Keratinocyte (primary cell): ENCODE data around the gene IRF7. TPM values are rescaled to one million over a fixed set of nuclear protein-coding genes. Genes with fewer than 3 reads are reported as not detected.

Source experiments
- DNase-seq: peaks from one replicate; pipeline ENCODE4 v3.0.0-alpha.2; 2011; ENCODE audit warnings: low read depth, missing footprints, low spot score
- FAIRE-seq: peaks from 2 replicates; lab custom pipeline; 2011; peaks lifted over from hg19 to GRCh38; lab: Jason Lieb, UNC
- H2AFZ ChIP-seq: 2 replicates; pipeline ENCODE4 v1.6.0; 2012; ENCODE audit warnings: low read length, control low read depth, inconsistent platforms; ENCODE audit not compliant: control insufficient read depth
- H3K27ac ChIP-seq: 2 replicates; pipeline ENCODE4 v1.5.1; 2011; ENCODE audit warnings: low read length; ENCODE audit not compliant: control insufficient read depth, insufficient read depth
- H3K27me3 ChIP-seq: 3 replicates; pipeline ENCODE4 v1.6.0; 2011; ENCODE audit warnings: low read length; ENCODE audit not compliant: control insufficient read depth, insufficient read depth; ENCODE audit errors: extremely low read depth
- H3K36me3 ChIP-seq, 2 experiments: 2 replicates in 1 of 2; 3 replicates in 1 of 2; pipeline ENCODE4 v1.5.1; 2011; ENCODE audit warnings: low read length in 2 of 2, mild to moderate bottlenecking in 1 of 2; ENCODE audit not compliant: control insufficient read depth in 2 of 2, insufficient read depth in 2 of 2; ENCODE audit errors: extremely low read depth in 1 of 2
- H3K4me1 ChIP-seq: 3 replicates; pipeline ENCODE4 v1.5.1; 2011; ENCODE audit warnings: low read length; ENCODE audit not compliant: control insufficient read depth, insufficient read depth; ENCODE audit errors: extremely low read depth
- H3K4me2 ChIP-seq: 3 replicates; pipeline ENCODE4 v1.6.0; 2011; ENCODE audit warnings: low read depth, low read length; ENCODE audit not compliant: control insufficient read depth, insufficient read depth; ENCODE audit errors: extremely low read depth
- H3K4me3 ChIP-seq, 3 experiments: fragments of 200-600 bp in 1 of 3; sonication (generic) in 1 of 3; 2 replicates in 2 of 3; 3 replicates in 1 of 3; pipeline ENCODE4 v1.5.1; 2011 to 2016; ENCODE audit warnings: low read length in 3 of 3, mild to moderate bottlenecking in 3 of 3, control low read depth in 2 of 3, inconsistent platforms in 1 of 3, low read depth in 1 of 3, mixed read lengths in 1 of 3, mixed run types in 1 of 3, moderate library complexity in 1 of 3; ENCODE audit not compliant: control insufficient read depth in 2 of 3, insufficient read depth in 2 of 3; ENCODE audit errors: extremely low read depth in 1 of 3
- H3K79me2 ChIP-seq: 2 replicates; pipeline ENCODE4 v1.6.0; 2012; ENCODE audit warnings: low read length; ENCODE audit not compliant: control insufficient read depth, insufficient read depth
- H3K9ac ChIP-seq: 3 replicates; pipeline ENCODE4 v1.6.0; 2011; ENCODE audit warnings: low read length; ENCODE audit not compliant: control insufficient read depth, insufficient read depth; ENCODE audit errors: extremely low read depth
- H3K9me1 ChIP-seq: 3 replicates; pipeline ENCODE4 v1.6.0; 2011; ENCODE audit warnings: low read length; ENCODE audit not compliant: control insufficient read depth, insufficient read depth; ENCODE audit errors: extremely low read depth
- H3K9me3 ChIP-seq: 2 replicates; pipeline ENCODE4 v1.5.1; 2012; ENCODE audit warnings: low read depth, low read length; ENCODE audit not compliant: control insufficient read depth
- H4K20me1 ChIP-seq: 3 replicates; pipeline ENCODE4 v1.6.0; 2011; ENCODE audit warnings: low read length; ENCODE audit not compliant: control insufficient read depth, insufficient read depth; ENCODE audit errors: extremely low read depth
- EZH2 ChIP-seq: IDR thresholded peaks from one replicate; pipeline ENCODE4 v1.6.1; 2012; ENCODE audit warnings: inconsistent platforms, mild to moderate bottlenecking, low read length, moderate library complexity
- dilution Hi-C: fragments of 300-500 bp; cut with MboI; formaldehyde crosslinking; loops from one replicate; pipeline ENCODE4 v1.7.0; 2020; ENCODE audit warnings: low sequenced_read_pairs; ENCODE audit not compliant: extremely low pct_ligation_motif_present
- polyA plus RNA-seq, 5 experiments: library from polyadenylated mRNA; depleted of rRNA in 3 of 5; stranded (reverse) in 3 of 5; stranded (forward) in 1 of 5; unstranded in 1 of 5; fragments of >200 nt; gene quantifications; 1 replicate in 1 of 5; 2 replicates in 3 of 5; 3 replicates in 1 of 5; pipeline versions ENCODE4 v1.2.1 to v1.2.3, GENCODE V29; 2011 to 2012; ENCODE audit warnings: missing spikeins in 2 of 5, low read depth in 1 of 5, low replicate concordance in 1 of 5
- small RNA-seq, 3 experiments: library from RNA; depleted of rRNA; stranded (forward); fragments of <200 nt; gene quantifications; one replicate each; pipeline ENCODE3, GENCODE V24; 2012; ENCODE audit warnings: low read depth in 3 of 3, low replicate concordance in 1 of 3; ENCODE audit not compliant: insufficient read length in 3 of 3
- TF ChIP-seq, protein P1 (sequence below), 3 experiments: IDR thresholded peaks in 1 of 3; conservative IDR thresholded peaks in 1 of 3; optimal IDR thresholded peaks in 1 of 3; 2 replicates in 2 of 3; 3 replicates in 1 of 3; pipeline versions ENCODE3 to v1.5.1; 2011; ENCODE audit warnings: low read length in 3 of 3, mild to moderate bottlenecking in 3 of 3, moderate library complexity in 2 of 3, control low read depth in 1 of 3, inconsistent platforms in 1 of 3; ENCODE audit not compliant: insufficient read depth in 2 of 3; ENCODE audit errors: extremely low read depth in 1 of 3

Gene IRF7
- polyA plus RNA-seq, 1 donor (not counting 4 experiments of a cell fraction or from before 2014, with no cell fraction given), result 7.1 TPM

DNA sequence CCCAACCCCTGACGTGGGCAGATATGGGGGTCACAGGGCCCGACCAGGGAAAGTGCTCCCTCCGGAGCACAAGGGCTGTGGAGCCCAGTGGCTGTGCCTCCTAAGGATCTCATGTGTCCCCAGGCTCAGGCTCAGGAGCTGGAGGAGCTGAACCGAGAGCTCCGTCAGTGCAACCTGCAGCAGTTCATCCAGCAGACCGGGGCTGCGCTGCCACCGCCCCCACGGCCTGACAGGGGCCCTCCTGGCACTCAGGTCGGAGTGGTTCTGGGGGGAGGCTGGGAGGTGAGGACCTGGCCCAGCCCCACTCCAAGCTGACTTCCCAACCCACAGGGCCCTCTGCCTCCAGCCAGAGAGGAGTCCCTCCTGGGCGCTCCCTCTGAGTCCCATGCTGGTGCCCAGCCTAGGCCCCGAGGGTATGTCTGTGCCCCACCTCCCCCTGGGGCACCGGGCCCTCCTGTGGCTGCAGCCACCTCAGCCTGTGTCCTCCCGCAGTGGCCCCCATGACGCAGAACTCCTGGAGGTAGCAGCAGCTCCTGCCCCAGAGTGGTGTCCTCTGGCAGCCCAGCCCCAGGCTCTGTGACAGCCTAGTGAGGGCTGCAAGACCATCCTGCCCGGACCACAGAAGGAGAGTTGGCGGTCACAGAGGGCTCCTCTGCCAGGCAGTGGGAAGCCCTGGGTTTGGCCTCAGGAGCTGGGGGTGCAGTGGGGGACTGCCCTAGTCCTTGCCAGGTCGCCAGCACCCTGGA, 52.5 kb downstream of the IRF7 start:
- no peaks in the 10 kb centered on the region for H3K9me3 ChIP-seq
- H3K36me3 ChIP-seq, result peaks cover 4 to 18% of the 10 kb centered on the region in 2 experiments
- no peak overlapping the region for H3K27ac ChIP-seq
- H2AFZ ChIP-seq, result no peak overlapping the region
- no peaks in the 10 kb centered on the region for H3K27me3 ChIP-seq
- DNase-seq (no peak), FAIRE-seq (no peak)
- no peak overlapping the region for H3K4me3 ChIP-seq
- H3K9me1 ChIP-seq, result no peaks in the 10 kb centered on the region
- peaks cover 21% of the 10 kb centered on the region for H3K4me1 ChIP-seq
- H3K9ac ChIP-seq, result no peak overlapping the region
- peaks cover 21% of the 10 kb centered on the region for H3K79me2 ChIP-seq
- dilution Hi-C loops, result no loop called here
- no peak overlapping the region for H3K4me2 ChIP-seq
- TF ChIP-seq EZH2, result no peak
- TF ChIP-seq, protein P1, sequence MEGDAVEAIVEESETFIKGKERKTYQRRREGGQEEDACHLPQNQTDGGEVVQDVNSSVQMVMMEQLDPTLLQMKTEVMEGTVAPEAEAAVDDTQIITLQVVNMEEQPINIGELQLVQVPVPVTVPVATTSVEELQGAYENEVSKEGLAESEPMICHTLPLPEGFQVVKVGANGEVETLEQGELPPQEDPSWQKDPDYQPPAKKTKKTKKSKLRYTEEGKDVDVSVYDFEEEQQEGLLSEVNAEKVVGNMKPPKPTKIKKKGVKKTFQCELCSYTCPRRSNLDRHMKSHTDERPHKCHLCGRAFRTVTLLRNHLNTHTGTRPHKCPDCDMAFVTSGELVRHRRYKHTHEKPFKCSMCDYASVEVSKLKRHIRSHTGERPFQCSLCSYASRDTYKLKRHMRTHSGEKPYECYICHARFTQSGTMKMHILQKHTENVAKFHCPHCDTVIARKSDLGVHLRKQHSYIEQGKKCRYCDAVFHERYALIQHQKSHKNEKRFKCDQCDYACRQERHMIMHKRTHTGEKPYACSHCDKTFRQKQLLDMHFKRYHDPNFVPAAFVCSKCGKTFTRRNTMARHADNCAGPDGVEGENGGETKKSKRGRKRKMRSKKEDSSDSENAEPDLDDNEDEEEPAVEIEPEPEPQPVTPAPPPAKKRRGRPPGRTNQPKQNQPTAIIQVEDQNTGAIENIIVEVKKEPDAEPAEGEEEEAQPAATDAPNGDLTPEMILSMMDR (optimal IDR thresholded peaks at IDR 0.05 in 1 of 3, IDR thresholded peaks at IDR 0.05 in 1 of 3, conservative IDR thresholded peaks at IDR 0.05 in 1 of 3; ENCODE audit: extremely low read depth in 1 of 3, insufficient read depth in 2 of 3, low read length in 3 of 3), result no peak
- no peaks in the 10 kb centered on the region for H4K20me1 ChIP-seq

Small RNA genes lying within 50 kb of the gene (small RNA-seq; reads per million reads assigned to genes)
- gene MIR210, result 94.6 to 2,783 (median 1,006) reads per million in 3 experiments

Other genes starting within 250 kb of the IRF7 start
- 7.3 to 11.5 TPM (median 8.1 TPM) in 3 replicates for gene B4GALNT4, start 246.5 kb downstream of the IRF7 start, polyA plus RNA-seq
- 125 to 245 TPM (median 127 TPM) in 3 replicates for gene PKP3, start 221.7 kb downstream of the IRF7 start, polyA plus RNA-seq
- 1.8 to 3.8 TPM (median 2.4 TPM) in 3 replicates for gene SIGIRR, start 201.0 kb downstream of the IRF7 start, polyA plus RNA-seq
- gene ANO9, start 173.9 kb downstream of the IRF7 start, polyA plus RNA-seq, result 16.1 to 40.2 TPM (median 17.7 TPM) in 3 replicates
- 21.6 to 36.7 TPM (median 31.7 TPM) in 3 replicates for gene PTDSS2, start 165.7 kb downstream of the IRF7 start, polyA plus RNA-seq
- gene RNH1, start 108.7 kb downstream of the IRF7 start, polyA plus RNA-seq, result 92.0 to 171 TPM (median 108 TPM) in 3 replicates
- 112 to 164 TPM (median 122 TPM) in 3 replicates for gene HRAS, start 80.4 kb downstream of the IRF7 start, polyA plus RNA-seq
- 0.14 to 0.44 TPM (median 0.28 TPM) in 3 replicates for gene LRRC56, start 78.4 kb downstream of the IRF7 start, polyA plus RNA-seq
- 0.94 to 1.5 TPM (median 1.2 TPM) in 3 replicates for gene LMNTD2, start 55.2 kb downstream of the IRF7 start, polyA plus RNA-seq
- gene RASSF7, start 55.0 kb downstream of the IRF7 start, polyA plus RNA-seq, result 23.1 to 63.6 TPM (median 24.3 TPM) in 3 replicates
- 10.7 to 15.2 TPM (median 13.7 TPM) in 3 replicates for gene PHRF1, start 39.5 kb downstream of the IRF7 start, polyA plus RNA-seq
- gene CDHR5, start 9.0 kb upstream of the IRF7 start, polyA plus RNA-seq, result not detected in 3 replicates
- gene SCT, start 11.2 kb upstream of the IRF7 start, polyA plus RNA-seq, result not detected in 3 replicates
- gene DRD4, start 21.3 kb upstream of the IRF7 start, polyA plus RNA-seq, result not detected in 3 replicates
- 8.1 to 13.1 TPM (median 8.2 TPM) in 3 replicates for gene DEAF1, start 79.3 kb upstream of the IRF7 start, polyA plus RNA-seq
- gene TMEM80, start 79.9 kb upstream of the IRF7 start, polyA plus RNA-seq, result 19.5 to 32.8 TPM (median 29.8 TPM) in 3 replicates
- 81.4 to 297 TPM (median 114 TPM) in 3 replicates for gene EPS8L2, start 90.3 kb upstream of the IRF7 start, polyA plus RNA-seq
- 162 to 200 TPM (median 170 TPM) in 3 replicates for gene TALDO1, start 131.5 kb upstream of the IRF7 start, polyA plus RNA-seq
- 24.4 to 48.0 TPM (median 24.6 TPM) in 3 replicates for gene GATD1, start 161.5 kb upstream of the IRF7 start, polyA plus RNA-seq
- not detected in 3 replicates for gene CEND1, start 174.1 kb upstream of the IRF7 start, polyA plus RNA-seq
- gene SLC25A22, start 182.3 kb upstream of the IRF7 start, polyA plus RNA-seq, result 8.4 to 21.2 TPM (median 13.5 TPM) in 3 replicates
- gene PIDD1, start 189.3 kb upstream of the IRF7 start, polyA plus RNA-seq, result 2.5 to 6.4 TPM (median 2.9 TPM) in 3 replicates
- 632 to 1,901 TPM (median 797 TPM) in 3 replicates for gene RPLP2, start 194.0 kb upstream of the IRF7 start, polyA plus RNA-seq
- gene PNPLA2, start 203.0 kb upstream of the IRF7 start, polyA plus RNA-seq, result 5.3 to 14.3 TPM (median 10.2 TPM) in 3 replicates
- gene CRACR2B, start 212.0 kb upstream of the IRF7 start, polyA plus RNA-seq, result 0.17 to 1.1 TPM (median 0.34 TPM) in 3 replicates
- 434 to 997 TPM (median 500 TPM) in 3 replicates for gene CD151, start 217.0 kb upstream of the IRF7 start, polyA plus RNA-seq
- gene POLR2L, start 226.6 kb upstream of the IRF7 start, polyA plus RNA-seq, result 145 to 308 TPM (median 245 TPM) in 3 replicates
- gene TSPAN4, start 226.9 kb upstream of the IRF7 start, polyA plus RNA-seq, result 42.1 to 73.0 TPM (median 70.8 TPM) in 3 replicates